SU-DHL-6 (cell line): Measurements from ENCODE around the gene HOXB6.

Experiments used
- H2AFZ ChIP-seq: fragments of 200-600 bp; sonication (generic); 2 replicates; pipeline ENCODE4 v1.6.1; 2014; ENCODE audit warnings: low read depth, mild to moderate bottlenecking, moderate library complexity, mixed read lengths, antibody characterized with exemption, low read length; ENCODE audit not compliant: severe bottlenecking
- H3F3A ChIP-seq: fragments of 200-600 bp; shearing (Covaris generic); 2 replicates; pipeline ENCODE4 v1.6.0; 2016; ENCODE audit warnings: antibody characterized with exemption, mild to moderate bottlenecking; ENCODE audit not compliant: insufficient read depth
- H3K27ac ChIP-seq: fragments of 200-600 bp; sonication (generic); 2 replicates; pipeline ENCODE4 v1.5.1; 2016; ENCODE audit warnings: low read depth, mild to moderate bottlenecking, low read length, moderate library complexity, mixed read lengths
- H3K27me3 ChIP-seq: fragments of 200-600 bp; sonication (generic), shearing (Covaris generic); 2 replicates; pipeline ENCODE4 v1.6.0; 2014; ENCODE audit warnings: mild to moderate bottlenecking, low read length
- H3K36me3 ChIP-seq: fragments of 200-600 bp; sonication (generic); 2 replicates; pipeline ENCODE4 v1.6.1; 2014; ENCODE audit warnings: mild to moderate bottlenecking, low read length, mixed read lengths
- H3K4me2 ChIP-seq: fragments of 300-600, 200-600 bp; shearing (Covaris generic), sonication (generic); 2 replicates; pipeline ENCODE4 v1.6.0; 2014; ENCODE audit warnings: low read length, low read depth, mild to moderate bottlenecking; ENCODE audit not compliant: poor library complexity, severe bottlenecking
- H3K4me3 ChIP-seq: fragments of 200-600 bp; sonication (generic); 2 replicates; pipeline ENCODE4 v1.5.1; 2014; ENCODE audit warnings: antibody characterized with exemption, low read length, mild to moderate bottlenecking, mixed read lengths; ENCODE audit not compliant: insufficient read depth, poor library complexity, severe bottlenecking
- H3K79me2 ChIP-seq: fragments of 200-600 bp; sonication (generic); 2 replicates; pipeline ENCODE4 v1.6.1; 2014; ENCODE audit warnings: mild to moderate bottlenecking, low read length, moderate library complexity; ENCODE audit not compliant: insufficient read depth
- H3K9ac ChIP-seq: fragments of 200-600 bp; sonication (generic); 2 replicates; pipeline ENCODE4 v1.7.0; 2014; ENCODE audit warnings: mild to moderate bottlenecking, low read length
- H3K9me2 ChIP-seq: fragments of 200-600 bp; sonication (generic); replicated peaks from 2 replicates; pipeline ENCODE4 v1.6.1; 2014; ENCODE audit warnings: low read length; ENCODE audit not compliant: insufficient read depth
- H3K9me3 ChIP-seq: fragments of 200-600 bp; sonication (generic); 2 replicates; pipeline ENCODE4 v1.6.1; 2014; ENCODE audit warnings: low read length, mixed read lengths; ENCODE audit not compliant: insufficient read depth
- H4K20me1 ChIP-seq: fragments of 200-600 bp; sonication (generic); 2 replicates; pipeline ENCODE4 v1.6.1; 2014; ENCODE audit warnings: low read depth, mild to moderate bottlenecking, antibody characterized with exemption, low read length, moderate library complexity, mixed read lengths
- EZH2phosphoT487 ChIP-seq: fragments of 200-600 bp; sonication (generic), shearing (Covaris generic); conservative IDR thresholded peaks from 2 replicates; pipeline ENCODE4 v1.6.1; 2018; ENCODE audit warnings: mild to moderate bottlenecking, antibody characterized with exemption, low read length, moderate library complexity, mixed read lengths
- TF ChIP-seq, protein P1 (sequence below): fragments of 200-600 bp; sonication (generic); IDR thresholded peaks from one replicate; pipeline ENCODE4 v1.5.1; 2017; ENCODE audit warnings: antibody characterized with exemption, mild to moderate bottlenecking, low read length, moderate library complexity; ENCODE audit not compliant: insufficient read depth, poor library complexity, severe bottlenecking

HOXB6 gene

DNA sequence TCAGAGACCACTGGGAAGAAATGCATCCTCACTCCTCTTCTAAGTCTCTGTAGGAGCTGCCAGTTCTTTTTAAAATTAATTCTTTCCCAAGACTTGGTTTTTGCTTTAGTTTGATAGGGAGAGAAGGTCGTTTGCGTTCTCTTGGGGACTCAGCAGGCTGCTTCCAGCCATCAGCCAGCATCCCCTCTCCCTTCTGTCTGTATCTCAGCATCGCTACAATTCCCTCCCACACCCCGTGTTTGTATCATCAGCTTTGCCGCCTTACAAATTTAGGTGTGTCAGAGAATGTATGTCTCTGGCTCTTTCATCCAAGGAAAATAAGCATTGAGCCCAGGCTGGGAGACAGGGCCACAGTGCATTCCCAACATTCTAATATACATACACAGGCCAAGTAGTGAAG lies 5.4 kb downstream of the HOXB6 start:
- Histone ChIP-seq H3K4me3 (no peak overlapping the region), H3K27ac (no peak overlapping the region), H3K4me2 (no peak overlapping the region), H4K20me1 (no peaks in the 10 kb centered on the region), H3K27me3 (no peaks in the 10 kb centered on the region), H2AFZ (no peak overlapping the region), H3F3A (no peaks in the 10 kb centered on the region), H3K79me2 (no peaks in the 10 kb centered on the region), H3K9me3 (no peaks in the 10 kb centered on the region), H3K9ac (no peak overlapping the region), H3K36me3 (no peaks in the 10 kb centered on the region), H3K9me2 (no peaks in the 10 kb centered on the region)
- TF ChIP-seq EZH2phosphoT487, result no peak
- TF ChIP-seq, protein P1, sequence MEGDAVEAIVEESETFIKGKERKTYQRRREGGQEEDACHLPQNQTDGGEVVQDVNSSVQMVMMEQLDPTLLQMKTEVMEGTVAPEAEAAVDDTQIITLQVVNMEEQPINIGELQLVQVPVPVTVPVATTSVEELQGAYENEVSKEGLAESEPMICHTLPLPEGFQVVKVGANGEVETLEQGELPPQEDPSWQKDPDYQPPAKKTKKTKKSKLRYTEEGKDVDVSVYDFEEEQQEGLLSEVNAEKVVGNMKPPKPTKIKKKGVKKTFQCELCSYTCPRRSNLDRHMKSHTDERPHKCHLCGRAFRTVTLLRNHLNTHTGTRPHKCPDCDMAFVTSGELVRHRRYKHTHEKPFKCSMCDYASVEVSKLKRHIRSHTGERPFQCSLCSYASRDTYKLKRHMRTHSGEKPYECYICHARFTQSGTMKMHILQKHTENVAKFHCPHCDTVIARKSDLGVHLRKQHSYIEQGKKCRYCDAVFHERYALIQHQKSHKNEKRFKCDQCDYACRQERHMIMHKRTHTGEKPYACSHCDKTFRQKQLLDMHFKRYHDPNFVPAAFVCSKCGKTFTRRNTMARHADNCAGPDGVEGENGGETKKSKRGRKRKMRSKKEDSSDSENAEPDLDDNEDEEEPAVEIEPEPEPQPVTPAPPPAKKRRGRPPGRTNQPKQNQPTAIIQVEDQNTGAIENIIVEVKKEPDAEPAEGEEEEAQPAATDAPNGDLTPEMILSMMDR, result no peak

DNA sequence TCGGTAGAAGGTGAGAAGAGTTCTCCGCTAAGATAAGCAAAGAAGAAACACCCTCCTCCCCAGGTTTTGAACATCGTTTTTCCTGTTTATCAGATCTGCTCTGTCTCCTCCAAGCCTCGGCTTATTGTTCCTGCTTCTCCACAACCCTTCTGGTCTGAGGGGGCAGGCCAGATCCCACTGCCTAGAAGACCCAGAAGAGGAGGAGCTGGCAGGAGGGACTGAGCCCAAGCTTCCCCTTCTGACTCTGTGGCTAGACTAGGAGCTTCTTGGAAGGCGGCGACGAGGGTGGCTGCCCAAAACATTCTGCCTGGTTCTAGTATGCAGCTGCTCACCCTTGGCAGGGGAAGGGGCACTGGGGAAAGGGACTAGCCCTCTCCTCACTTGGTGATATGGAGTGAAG lies 6.0 kb downstream of the HOXB6 start:
- H3K27me3 ChIP-seq, result no peaks in the 10 kb centered on the region
- no peaks in the 10 kb centered on the region for H4K20me1 ChIP-seq
- no peaks in the 10 kb centered on the region for H3K9me2 ChIP-seq
- no peaks in the 10 kb centered on the region for H3F3A ChIP-seq
- TF ChIP-seq, protein P1, result no peak
- no peak for TF ChIP-seq EZH2phosphoT487
- no peak overlapping the region for H2AFZ ChIP-seq
- no peak overlapping the region for H3K9ac ChIP-seq
- H3K36me3 ChIP-seq, result no peaks in the 10 kb centered on the region
- no peak overlapping the region for H3K4me3 ChIP-seq
- no peaks in the 10 kb centered on the region for H3K79me2 ChIP-seq
- H3K9me3 ChIP-seq, result no peaks in the 10 kb centered on the region
- H3K4me2 ChIP-seq, result no peak overlapping the region
- no peak overlapping the region for H3K27ac ChIP-seq

DNA sequence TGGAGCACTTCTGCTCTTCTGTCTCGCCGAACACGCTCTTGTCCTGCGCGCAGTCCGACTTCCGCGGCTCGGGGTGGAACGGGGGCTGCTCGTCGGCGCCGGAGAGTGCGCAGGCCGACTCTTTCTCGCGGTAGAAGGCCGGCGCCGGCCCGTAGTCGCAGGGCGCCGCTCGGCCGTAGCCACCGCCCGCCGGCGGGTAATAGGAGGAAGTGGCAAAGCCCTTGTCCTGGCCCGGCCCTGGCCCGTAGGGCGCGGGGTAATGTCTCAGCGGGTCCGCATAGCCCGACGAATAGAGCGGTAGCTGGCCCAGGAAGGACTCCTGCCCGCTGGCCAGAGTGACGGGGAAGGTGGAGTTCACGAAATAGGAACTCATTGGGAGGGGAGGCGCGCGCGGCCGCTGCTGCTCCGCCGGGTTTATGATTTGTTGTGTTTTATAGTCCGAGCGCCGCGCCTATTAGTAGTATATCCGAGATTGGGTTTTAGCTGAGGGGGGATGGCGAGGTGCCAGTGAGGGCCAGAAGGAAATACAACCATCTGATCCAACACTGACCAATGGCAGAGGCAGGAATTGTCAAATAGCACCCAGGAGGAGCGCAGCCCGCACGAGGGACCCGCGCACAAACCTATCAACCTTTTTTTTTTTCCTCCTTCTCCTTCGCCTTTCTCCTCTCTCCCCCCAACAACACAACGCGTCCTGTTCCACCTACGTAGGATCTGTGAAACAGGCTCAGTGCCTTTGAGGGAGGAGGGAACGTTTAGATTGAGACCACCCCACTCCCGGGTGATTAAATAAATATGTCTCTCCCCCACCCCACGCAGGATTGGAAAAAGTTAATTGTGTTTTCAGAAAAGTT lies 6.8 kb downstream of the HOXB6 start:
- Histone ChIP-seq H2AFZ (no peak overlapping the region), H3K27ac (no peak overlapping the region), H3K27me3 (no peaks in the 10 kb centered on the region), H3K4me3 (no peak overlapping the region), H4K20me1 (no peaks in the 10 kb centered on the region), H3K9me3 (no peaks in the 10 kb centered on the region), H3K79me2 (no peaks in the 10 kb centered on the region), H3K36me3 (no peaks in the 10 kb centered on the region), H3K9me2 (no peaks in the 10 kb centered on the region), H3K4me2 (no peak overlapping the region), H3F3A (no peaks in the 10 kb centered on the region), H3K9ac (no peak overlapping the region)
- TF ChIP-seq EZH2phosphoT487, result no peak
- TF ChIP-seq, protein P1, result no peak
